ENCODE results near the gene NSD1. TPM values are rescaled to one million over a fixed set of nuclear protein-coding genes. Genes with fewer than 3 reads are reported as not detected.

The NSD1 gene
- polyA plus RNA-seq, 3 donors: 7.1 to 8.7 (median 8.3) TPM

GRCh38 chr5:177309351-177310191 lies 176.0 kb downstream of the NSD1 start:
- no peak overlapping the region for H3K27ac ChIP-seq (ENCODE audit: low read depth, low read length)
- 47 to 77% (median 65%) methylated on average over 10 of the region's 10 CpGs for WGBS, 3 donors

- WGBS, 3 donors: 84 to 91% (median 87%) methylated on average over 12 to 13 of the region's 13 CpGs
- H3K27ac ChIP-seq (ENCODE audit: low read depth, low read length): no peak overlapping the region
These were observed 176.8 kb downstream of the NSD1 start for GRCh38 chr5:177310332-177310731.

- WGBS, 3 donors: 12 to 31% (median 19%) methylated on average over 17 to 20 of the region's 20 CpGs
- no peak overlapping the region for H3K27ac ChIP-seq (ENCODE audit: low read depth, low read length)
These were observed 177.3 kb downstream of the NSD1 start for GRCh38 chr5:177310757-177311391.

GRCh38 chr5:177311392-177311722 lies 177.8 kb downstream of the NSD1 start:
- 0 to 2% (median 2%) methylated on average over 15 to 23 of the region's 23 CpGs for WGBS, 3 donors
- no peak overlapping the region for H3K27ac ChIP-seq (ENCODE audit: low read depth, low read length)

- 0 to 1% (median 1%) methylated on average over 74 to 78 of the region's 78 CpGs for whole genome bisulfite sequencing, 3 donors
- no peak within 1 kb of the TSS for H3K27ac ChIP-seq (ENCODE audit: low read depth, low read length)
These were observed 178.4 kb downstream of the NSD1 start, which contains the start of gene MXD3 for GRCh38 chr5:177311723-177312648. TSS of gene MXD3 (minus strand) at chr5:177311898. CDS start at chr5:177311830, 68 bp downstream.

- no peak overlapping the region for H3K27ac ChIP-seq (ENCODE audit: low read depth, low read length)
- WGBS, 3 donors: 9 to 16% (median 10%) methylated on average over 19 of the region's 19 CpGs
These were observed 179.1 kb downstream of the NSD1 start for GRCh38 chr5:177312649-177313181.

- 88 to 91% (median 91%) methylated on average over 15 of the region's 15 CpGs for WGBS, 3 donors
- no peak overlapping the region for H3K27ac ChIP-seq (ENCODE audit: low read depth, low read length)
These were observed 180.1 kb downstream of the NSD1 start for GRCh38 chr5:177313561-177314259.

GRCh38 chr5:177314376-177315342 lies 181.1 kb downstream of the NSD1 start:
- no peak overlapping the region for H3K27ac ChIP-seq (ENCODE audit: low read depth, low read length)
- 81 to 89% (median 84%) methylated on average over 15 to 18 of the region's 18 CpGs for WGBS, 3 donors

GRCh38 chr5:177315411-177315810 lies 181.8 kb downstream of the NSD1 start:
- 87 to 94% (median 91%) methylated on average over 7 of the region's 7 CpGs for WGBS, 3 donors
- H3K27ac ChIP-seq (ENCODE audit: low read depth, low read length): no peak overlapping the region

GRCh38 chr5:177316005-177316404 lies 182.4 kb downstream of the NSD1 start:
- WGBS, 3 donors: 86 to 95% (median 92%) methylated on average over 3 of the region's 3 CpGs
- no peak overlapping the region for H3K27ac ChIP-seq (ENCODE audit: low read depth, low read length)

GRCh38 chr5:177317959-177318377 lies 184.4 kb downstream of the NSD1 start:
- no peak overlapping the region for H3K27ac ChIP-seq (ENCODE audit: low read depth, low read length)
- 17 to 37% (median 35%) methylated on average over 7 of the region's 7 CpGs for WGBS, 3 donors

- WGBS, 3 donors: 83 to 89% (median 86%) methylated on average over 14 of the region's 14 CpGs
- H3K27ac ChIP-seq (ENCODE audit: low read depth, low read length): no peak overlapping the region
These were observed 186.5 kb downstream of the NSD1 start for GRCh38 chr5:177319913-177320588.

GRCh38 chr5:177320879-177321278 lies 187.3 kb downstream of the NSD1 start:
- WGBS, 3 donors: 67 to 91% (median 77%) methylated on average over 7 of the region's 7 CpGs
- no peak overlapping the region for H3K27ac ChIP-seq (ENCODE audit: low read depth, low read length)

GRCh38 chr5:177325868-177326381 lies 192.4 kb downstream of the NSD1 start:
- H3K27ac ChIP-seq (ENCODE audit: low read depth, low read length): no peak overlapping the region

GRCh38 chr5:177327539-177328522 lies 194.3 kb downstream of the NSD1 start:
- WGBS, 3 donors: 56 to 61% (median 61%) methylated on average over 28 of the region's 28 CpGs
- H3K27ac ChIP-seq (ENCODE audit: low read depth, low read length): no peak overlapping the region

More at GRCh38 chr5:177325868-177326381, 192.4 kb downstream of the NSD1 start:
- 35 to 96% (median 86%) methylated on average over 1 of the region's 1 CpG for WGBS, 3 donors
